HEK293 (cell line): ENCODE data around the gene PDCD1LG2.
A peak's percentile ranks its signal among the peaks of the same experiment; 100 is the strongest.

ENCODE experiments used
- CTCF ChIA-PET: fragments of 350-600 bp; formaldehyde crosslinking; extraction: SDS; loops from one replicate; lab custom pipeline; 2021; ENCODE audit warnings: antibody characterized with exemption; lab: Yijun Ruan, JAX
- POLR2A ChIA-PET: fragments of 300-600 bp; formaldehyde crosslinking; extraction: SDS; loops from one replicate; lab custom pipeline; 2020; ENCODE audit warnings: antibody characterized with exemption, inconsistent platforms; lab: Yijun Ruan, JAX
- H3K27ac ChIP-seq: fragments of 200-500 bp; sonication (Bioruptor generic); 2 replicates; pipeline ENCODE4 v1.5.1; 2014; ENCODE audit warnings: low read depth, low read length, control low read depth, inconsistent platforms; ENCODE audit errors: extremely low read depth
- H3K36me3 ChIP-seq, 2 experiments: fragments of 200-500 bp in 1 of 2; sonication (Bioruptor generic) in 1 of 2; 1 replicate in 1 of 2; 2 replicates in 1 of 2; pipeline ENCODE4 v1.5.1; 2014 to 2017; ENCODE audit warnings: inconsistent platforms in 2 of 2, low read length in 2 of 2; ENCODE audit not compliant: control insufficient read depth in 2 of 2, insufficient read depth in 1 of 2
- H3K4me1 ChIP-seq: fragments of 200-500 bp; sonication (Bioruptor generic); 2 replicates; pipeline ENCODE4 v1.5.1; 2014; ENCODE audit warnings: mild to moderate bottlenecking, low read length, inconsistent platforms; ENCODE audit not compliant: control insufficient read depth, insufficient read depth
- H3K4me3 ChIP-seq: 2 replicates; pipeline ENCODE4 v1.5.1; 2011; ENCODE audit warnings: low read depth, mild to moderate bottlenecking, control low read depth, low read length, moderate library complexity
- H3K9me3 ChIP-seq: fragments of 200-500 bp; sonication (Bioruptor generic); 2 replicates; pipeline ENCODE4 v1.5.1; 2014; ENCODE audit warnings: low read depth, low read length, inconsistent platforms; ENCODE audit not compliant: control insufficient read depth, insufficient read depth
- INSM2 ChIP-seq: fragments of 450-650 bp; formaldehyde crosslinking; IDR thresholded peaks from 2 replicates; pipeline ENCODE4 v1.5.1; 2016; ENCODE audit warnings: missing biosample characterization, missing genetic modification characterization
- KLF1 ChIP-seq: fragments of 450-650 bp; formaldehyde crosslinking; IDR thresholded peaks from 2 replicates; pipeline ENCODE4 v1.5.1; 2016; ENCODE audit warnings: missing biosample characterization, missing genetic modification characterization
- SALL2 ChIP-seq: fragments of 450-650 bp; formaldehyde crosslinking; IDR thresholded peaks from 2 replicates; pipeline ENCODE4 v1.5.0; 2017; ENCODE audit warnings: missing biosample characterization, mild to moderate bottlenecking, missing genetic modification characterization, borderline replicate concordance
- ZNF341 ChIP-seq: fragments of 450-650 bp; formaldehyde crosslinking; IDR thresholded peaks from 2 replicates; pipeline ENCODE4; 2016; ENCODE audit warnings: low read depth, missing biosample characterization, missing genetic modification characterization
- ZNF518A ChIP-seq: fragments of 450-650 bp; formaldehyde crosslinking; conservative IDR thresholded peaks from 2 replicates; pipeline ENCODE4 v1.5.1; 2016; ENCODE audit warnings: low read depth, missing biosample characterization, missing genetic modification characterization
- ZNF580 ChIP-seq: fragments of 450-650 bp; formaldehyde crosslinking; IDR thresholded peaks from 2 replicates; pipeline ENCODE4 v1.5.1; 2016; ENCODE audit warnings: missing biosample characterization, missing genetic modification characterization
- ZNF610 ChIP-seq: fragments of 450-650 bp; formaldehyde crosslinking; IDR thresholded peaks from 2 replicates; pipeline ENCODE4 v1.5.1; 2016; ENCODE audit warnings: missing biosample characterization, missing genetic modification characterization, borderline replicate concordance
- ZNF660 ChIP-seq: fragments of 450-650 bp; IDR thresholded peaks from 2 replicates; pipeline ENCODE4 v1.5.1; 2018; ENCODE audit warnings: missing biosample characterization, mild to moderate bottlenecking, missing genetic modification characterization
- ZNF670 ChIP-seq: fragments of 450-650 bp; formaldehyde crosslinking; IDR thresholded peaks from 2 replicates; pipeline ENCODE4 v1.5.1; 2016; ENCODE audit warnings: missing biosample characterization, missing genetic modification characterization, low read depth
- ZNF704 ChIP-seq: fragments of 450-650 bp; formaldehyde crosslinking; IDR thresholded peaks from 2 replicates; pipeline ENCODE4 v1.5.1; 2016; ENCODE audit warnings: missing biosample characterization, missing genetic modification characterization

PDCD1LG2 gene

GRCh38 chr9:5569891-5570290 is 59.6 kb downstream of the PDCD1LG2 start:
- H3K27ac ChIP-seq, result no peak overlapping the region
- no peaks in the 10 kb centered on the region for H3K9me3 ChIP-seq
- H3K36me3 ChIP-seq, result no peaks in the 10 kb centered on the region
- no peak for TF ChIP-seq INSM2 (tag by site-specific recombination)
- H3K4me1 ChIP-seq, result no peaks in the 10 kb centered on the region
- CTCF ChIA-PET, result interaction anchor here (0.6 to 1.1 kb wide), 3 partner anchors 20 to 128 kb away, joined by 3 read pairs; no protein-coding TSS in a partner anchor
- H3K4me3 ChIP-seq, result no peak overlapping the region
- POLR2A ChIA-PET, result no interaction called here

- H3K4me3 ChIP-seq, result no peak overlapping the region
- TF ChIP-seq SALL2 (tag by site-specific recombination) (no peak), ZNF341 (no peak), ZNF660 (tag by site-specific recombination) (no peak)
- no peaks in the 10 kb centered on the region for H3K36me3 ChIP-seq
- no peaks in the 10 kb centered on the region for H3K4me1 ChIP-seq
- POLR2A ChIA-PET, result no interaction called here
- no peak overlapping the region for H3K27ac ChIP-seq
- CTCF ChIA-PET, result no interaction called here
- no peaks in the 10 kb centered on the region for H3K9me3 ChIP-seq
Measured at GRCh38 chr9:5571629-5572232, 61.4 kb downstream of the PDCD1LG2 start.

- ChIA-PET CTCF (no interaction called here), POLR2A (no interaction called here)
- Histone ChIP-seq H3K36me3 (no peaks in the 10 kb centered on the region), H3K4me3 (no peak overlapping the region), H3K4me1 (no peaks in the 10 kb centered on the region), H3K9me3 (no peaks in the 10 kb centered on the region), H3K27ac (no peak overlapping the region)
- peak; percentile 49; the same call in 1 of the 2 replicates for TF ChIP-seq KLF1 (tag by site-specific recombination)
- no peak for TF ChIP-seq ZNF704
Measured at GRCh38 chr9:5574097-5574496, 63.8 kb downstream of the PDCD1LG2 start.

- no peak overlapping the region for H3K4me3 ChIP-seq
- H3K4me1 ChIP-seq, result no peaks in the 10 kb centered on the region
- TF ChIP-seq ZNF610 (tag by site-specific recombination), result no peak
- no peak for TF ChIP-seq ZNF670 (tag by site-specific recombination)
- no peak for TF ChIP-seq ZNF518A (tag by site-specific recombination)
- no peak for TF ChIP-seq ZNF580 (tag by site-specific recombination)
- TF ChIP-seq, all 188 proteins: peak for 0
- Histone ChIP-seq H3K36me3 (no peaks in the 10 kb centered on the region), H3K9me3 (no peaks in the 10 kb centered on the region), H3K27ac (no peak overlapping the region)
- ChIA-PET CTCF (interaction anchor here (0.7 kb wide), 2 partner anchors 285 to 941 kb away, joined by 3 read pairs; no protein-coding TSS in a partner anchor), POLR2A (no interaction called here)
Measured at GRCh38 chr9:5575000-5575399, 64.7 kb downstream of the PDCD1LG2 start.
